Neutrophil (primary cell): ENCODE measurements around the gene SUGCT.

Experiments
- H3K27ac ChIP-seq: fragments of 200-600 bp; sonication (generic); 2 replicates; pipeline ENCODE4 v1.5.1; 2016; ENCODE audit warnings: mild to moderate bottlenecking, moderate library complexity
- H3K27me3 ChIP-seq: fragments of 200-600 bp; sonication (generic); 2 replicates; pipeline ENCODE4 v1.6.0; 2016; ENCODE audit warnings: mild to moderate bottlenecking
- H3K36me3 ChIP-seq: fragments of 200-600 bp; sonication (generic); 2 replicates; pipeline ENCODE4 v1.5.1; 2017
- H3K4me1 ChIP-seq, 2 experiments: fragments of 200-600 bp in 1 of 2; sonication (generic) in 1 of 2; 1 replicate in 1 of 2; 2 replicates in 1 of 2; pipeline versions ENCODE4 v1.5.1 to v1.6.1; 2013 to 2016; ENCODE audit warnings: low read depth in 1 of 2, low read length in 1 of 2, mild to moderate bottlenecking in 1 of 2, moderate library complexity in 1 of 2; ENCODE audit not compliant: control insufficient read depth in 1 of 2, insufficient read depth in 1 of 2
- H3K4me3 ChIP-seq, 2 experiments: fragments of 200-600 bp in 1 of 2; sonication (generic) in 1 of 2; 1 replicate in 1 of 2; 2 replicates in 1 of 2; pipeline ENCODE4 v1.5.1; 2013 to 2016; ENCODE audit warnings: low read depth in 1 of 2, low read length in 1 of 2, mild to moderate bottlenecking in 1 of 2, moderate library complexity in 1 of 2
- H3K9me3 ChIP-seq: fragments of 200-600 bp; sonication (generic); 2 replicates; pipeline ENCODE4 v1.5.1; 2016
- CTCF ChIP-seq: fragments of 200-600 bp; sonication (generic); IDR thresholded peaks from 2 replicates; pipeline ENCODE4 v1.5.1; 2016; ENCODE audit warnings: antibody characterized with exemption

The SUGCT gene

GRCh38 chr7:40134428-40135316 lies at the start of gene SUGCT, which contains the start of gene MPLKIP:
TSS of gene SUGCT (plus strand) at chr7:40135005.
TSS of gene MPLKIP (minus strand) at chr7:40134622. CDS start at chr7:40134567, 55 bp downstream.
- no peaks in the 10 kb centered on the region for H3K9me3 ChIP-seq
- H3K27ac ChIP-seq, result peak within 1 kb of the TSS; percentile 80
- H3K36me3 ChIP-seq, result no peaks in the 10 kb centered on the region
- peaks cover 38% of the 10 kb centered on the region for H3K27me3 ChIP-seq
- TF ChIP-seq CTCF, result peak; percentile 94
- H3K4me3 ChIP-seq, result peak within 1 kb of the TSS; percentile 63 to 82
- peaks cover 14 to 20% of the 10 kb centered on the region in 2 experiments for H3K4me1 ChIP-seq

GRCh38 chr7:40092182-40092581 lies 42.6 kb upstream of the SUGCT start:
- peaks cover 91% of the 10 kb centered on the region for H3K36me3 ChIP-seq
- no peaks in the 10 kb centered on the region for H3K9me3 ChIP-seq
- H3K4me3 ChIP-seq, result no peak overlapping the region
- H3K27ac ChIP-seq, result no peak overlapping the region
- no peak for TF ChIP-seq CTCF
- H3K4me1 ChIP-seq, result no peaks in the 10 kb centered on the region
- no peaks in the 10 kb centered on the region for H3K27me3 ChIP-seq

GRCh38 chr7:40093631-40094350 lies 41.0 kb upstream of the SUGCT start:
- H3K9me3 ChIP-seq, result no peaks in the 10 kb centered on the region
- H3K27ac ChIP-seq, result no peak overlapping the region
- no peaks in the 10 kb centered on the region for H3K27me3 ChIP-seq
- peaks cover 85% of the 10 kb centered on the region for H3K36me3 ChIP-seq
- no peaks in the 10 kb centered on the region for H3K4me1 ChIP-seq
- TF ChIP-seq CTCF, result no peak
- no peak overlapping the region for H3K4me3 ChIP-seq

GRCh38 chr7:40095230-40095629 lies 39.6 kb upstream of the SUGCT start:
- H3K27ac ChIP-seq, result no peak overlapping the region
- H3K27me3 ChIP-seq, result no peaks in the 10 kb centered on the region
- no peaks in the 10 kb centered on the region for H3K9me3 ChIP-seq
- H3K4me3 ChIP-seq, result no peak overlapping the region
- TF ChIP-seq CTCF, result no peak
- H3K36me3 ChIP-seq, result peaks cover 72% of the 10 kb centered on the region
- no peaks in the 10 kb centered on the region for H3K4me1 ChIP-seq

- Histone ChIP-seq H3K9me3 (no peaks in the 10 kb centered on the region), H3K27ac (no peak overlapping the region), H3K36me3 (peaks cover 66% of the 10 kb centered on the region), H3K4me3 (no peak overlapping the region), H3K4me1 (no peaks in the 10 kb centered on the region), H3K27me3 (no peaks in the 10 kb centered on the region)
- TF ChIP-seq CTCF, result no peak
Observed at GRCh38 chr7:40095695-40096327, 39.0 kb upstream of the SUGCT start.
